GM21423 (cell line): Measurements from ENCODE around the gene RGR.
"Not testable (repeated sequence)": the region's sequence is repeated elsewhere in the genome, so short reads cannot be mapped to it uniquely, and the experiment has no call there.

ENCODE experiments used
- ATAC-seq: cut with Tn5 transposase; IDR thresholded peaks from one replicate; pipeline ENCODE4 v1.9.1; 2021; ENCODE audit warnings: mild to moderate bottlenecking, moderate library complexity; ENCODE audit not compliant: unreplicated experiment

The RGR gene

DNA sequence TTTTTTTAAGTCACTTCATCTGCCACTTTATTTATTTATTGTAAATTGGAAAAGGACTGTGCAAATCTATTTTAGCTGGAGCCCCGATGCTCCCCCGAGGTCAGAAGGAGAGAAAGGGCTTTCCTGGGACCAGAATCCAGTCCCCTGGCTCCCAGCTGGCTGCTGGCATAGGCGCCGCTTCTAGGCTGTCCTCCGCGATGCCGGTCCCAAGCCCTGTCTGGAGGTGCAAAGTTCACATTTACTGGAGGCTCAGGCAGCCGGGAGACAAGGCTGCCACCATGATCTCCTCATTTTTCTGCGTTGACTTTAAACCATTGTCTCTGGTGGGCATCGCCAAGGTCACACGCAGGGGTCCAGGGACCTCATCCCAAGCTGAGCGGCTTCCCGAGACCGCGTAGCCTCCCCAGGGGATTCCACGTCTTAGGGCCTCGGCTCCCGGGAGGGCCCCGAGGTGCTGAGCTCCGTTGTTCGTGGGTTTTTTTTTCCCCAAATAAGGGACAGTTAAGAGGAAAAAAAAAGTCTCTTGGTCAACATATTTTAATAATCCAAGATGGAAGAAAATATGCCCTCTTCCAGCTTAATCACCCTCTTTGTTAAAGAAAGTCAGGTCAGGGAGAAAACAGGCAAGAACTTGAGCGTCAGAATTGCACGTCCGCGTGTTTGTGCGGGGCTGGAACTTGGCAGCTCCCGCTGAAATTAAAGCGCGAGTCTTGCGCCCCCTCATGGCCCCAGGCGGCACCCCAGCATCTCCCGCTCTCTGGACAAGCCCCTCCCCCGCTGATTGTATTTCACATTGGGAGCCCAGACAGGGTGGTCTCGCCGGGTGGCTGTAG, 11.9 kb downstream of the RGR start:
- no peak for ATAC-seq

GRCh38 chr10:84257343-84258020, 12.6 kb downstream of the RGR start:
- ATAC-seq, result no peak

DNA sequence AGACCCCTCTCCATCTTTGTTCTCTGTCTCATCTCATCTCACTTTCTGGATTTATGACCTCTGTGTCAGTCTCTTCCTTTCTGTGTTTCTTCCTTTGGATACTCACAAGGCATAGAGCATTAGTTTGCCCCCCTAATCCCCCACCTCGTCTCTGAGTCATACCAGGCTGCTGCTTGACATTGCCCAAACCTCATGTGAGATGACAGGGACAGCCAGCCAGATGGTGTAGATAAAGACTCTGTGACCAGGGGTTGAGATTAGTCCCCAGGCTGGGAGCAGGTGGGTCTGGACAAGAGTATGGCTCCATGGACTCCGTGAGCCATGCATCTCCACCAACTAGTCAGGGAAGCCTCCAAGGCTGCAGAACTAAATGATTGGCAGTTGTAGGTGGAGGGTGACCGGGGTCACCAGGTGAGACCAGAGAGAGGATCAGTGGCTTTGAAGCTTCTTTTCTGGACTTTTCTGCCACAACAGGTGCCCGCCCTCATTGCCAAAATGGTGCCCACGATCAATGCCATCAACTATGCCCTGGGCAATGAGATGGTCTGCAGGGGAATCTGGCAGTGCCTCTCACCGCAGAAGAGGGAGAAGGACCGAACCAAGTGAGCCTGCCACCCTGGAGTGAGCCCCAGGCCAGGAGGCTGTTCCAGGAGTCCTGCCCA, 13.3 kb downstream of the RGR start:
- ATAC-seq, result no peak

- no peak for ATAC-seq
Measured at GRCh38 chr10:84261236-84261915, 16.5 kb downstream of the RGR start.

- ATAC-seq, result no peak
Measured at GRCh38 chr10:84262190-84262956, 17.5 kb downstream of the RGR start.

DNA sequence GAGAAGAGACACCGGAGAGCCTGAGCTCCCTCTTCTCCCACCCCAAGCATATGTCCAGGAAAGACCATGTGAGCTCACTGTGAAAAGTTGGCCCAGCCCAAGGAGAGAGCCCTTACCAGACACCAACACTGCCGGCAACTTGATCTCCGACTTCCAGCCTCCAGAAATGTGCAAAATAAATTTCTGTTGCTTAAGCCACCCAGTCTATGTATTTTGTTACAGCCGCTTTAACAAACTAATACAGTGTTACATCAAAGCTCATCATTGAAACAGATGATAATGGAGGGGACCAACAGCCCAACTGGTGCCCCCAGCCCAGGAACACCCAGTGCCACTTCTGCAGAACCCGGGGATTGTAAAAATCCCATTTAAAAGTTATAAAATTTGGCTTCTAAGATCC, 18.9 kb downstream of the RGR start:
- ATAC-seq, result no peak

DNA sequence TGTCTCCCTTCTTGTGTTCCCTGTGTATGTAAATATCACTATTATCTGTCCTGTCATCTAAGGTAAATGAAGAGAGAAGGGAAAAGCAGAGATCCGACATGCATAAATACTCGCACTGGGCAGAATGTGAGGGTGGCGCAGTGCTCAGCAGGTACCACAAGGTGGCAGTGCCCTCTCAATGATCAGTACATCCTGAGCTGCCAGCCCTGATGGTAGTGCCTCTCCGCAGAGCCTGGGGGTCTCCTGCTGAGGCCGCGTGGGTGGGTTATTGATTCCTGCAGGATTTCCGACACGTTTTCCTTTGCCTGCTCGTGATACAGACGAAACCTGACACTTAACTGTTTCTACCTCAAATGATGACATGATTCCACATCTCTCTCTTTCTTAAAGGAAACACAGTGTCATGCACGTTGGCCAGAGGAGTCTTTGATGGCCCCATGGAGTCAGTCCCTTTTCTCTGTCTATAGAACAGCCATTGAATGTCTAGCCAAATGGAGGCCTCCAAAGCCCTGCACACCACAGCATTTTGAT, 19.8 kb downstream of the RGR start:
- ATAC-seq, result peak; percentile 92

DNA sequence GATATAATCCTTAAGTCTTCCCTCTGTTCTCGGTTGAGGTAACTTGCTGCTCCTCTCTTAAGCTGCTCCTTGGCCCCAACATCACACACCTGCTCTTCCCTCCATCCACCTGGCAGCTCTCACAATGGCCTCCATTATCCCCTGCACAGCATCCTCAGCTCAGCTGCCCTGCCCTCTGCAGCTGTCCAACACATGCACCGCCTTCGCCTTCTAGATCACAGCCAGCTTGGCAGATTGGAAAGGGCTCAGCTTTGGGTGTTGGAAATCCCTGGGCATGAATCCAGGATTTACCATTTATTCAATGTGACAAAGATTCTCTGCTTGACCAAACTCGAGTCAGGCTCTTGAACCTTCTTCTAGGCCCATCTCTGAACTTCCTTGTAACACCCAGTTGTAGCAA, 20.6 kb downstream of the RGR start:
- ATAC-seq, result no peak

DNA sequence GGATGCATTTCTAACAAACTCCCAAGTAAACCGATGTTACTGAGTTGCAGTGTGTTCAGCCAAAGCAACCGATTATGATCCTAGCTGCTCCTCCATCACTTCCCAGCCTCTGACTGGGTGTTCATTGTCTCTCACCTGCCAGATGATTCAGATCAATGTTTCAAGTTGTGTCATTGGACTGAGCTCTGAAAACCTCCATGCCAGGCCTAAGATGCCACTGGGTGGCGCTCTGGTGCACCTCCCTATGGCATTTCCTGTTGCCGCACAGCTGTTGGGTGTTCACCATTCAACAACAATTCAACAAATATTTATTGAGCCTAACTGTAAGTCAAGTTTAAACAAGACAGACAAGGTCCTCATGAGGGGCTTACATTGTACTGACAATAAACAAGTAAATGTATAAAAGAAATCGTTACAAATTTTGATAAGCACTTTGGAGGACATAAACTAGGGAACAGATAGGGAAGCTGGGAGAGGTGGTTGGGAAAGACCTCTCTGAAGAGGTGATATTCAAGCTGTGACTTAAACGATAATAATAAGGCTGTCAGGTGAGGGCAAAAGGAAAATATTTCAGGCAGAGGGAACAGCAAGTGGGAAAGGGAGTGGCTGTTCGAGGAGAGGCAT, 22.8 kb downstream of the RGR start:
- no peak for ATAC-seq

DNA sequence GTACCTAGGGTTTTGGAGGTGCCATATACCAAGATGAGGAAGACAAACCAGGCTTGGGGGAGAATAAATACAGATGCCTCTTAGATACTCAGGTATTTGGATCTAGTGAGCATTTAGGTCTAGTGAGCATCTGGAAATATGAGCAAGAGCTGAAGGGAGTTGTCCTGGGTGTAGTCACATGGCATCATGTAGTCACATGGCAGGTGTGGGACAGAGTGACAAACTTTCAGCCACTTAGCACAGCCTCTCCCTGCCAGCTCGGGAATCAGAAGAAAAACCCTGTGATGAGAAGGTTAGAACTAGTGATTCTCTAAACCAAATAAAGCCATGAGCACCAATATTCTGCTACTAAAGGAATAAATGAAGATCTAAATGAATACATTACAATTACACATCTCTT, 24.3 kb downstream of the RGR start:
- ATAC-seq, result no peak

- ATAC-seq, result no peak
Measured at GRCh38 chr10:84269773-84270172, 24.9 kb downstream of the RGR start.

GRCh38 chr10:84270708-84271107, 25.9 kb downstream of the RGR start:
- ATAC-seq, result no peak

GRCh38 chr10:84279876-84280475, 35.1 kb downstream of the RGR start:
- ATAC-seq, result not testable (repeated sequence)

DNA sequence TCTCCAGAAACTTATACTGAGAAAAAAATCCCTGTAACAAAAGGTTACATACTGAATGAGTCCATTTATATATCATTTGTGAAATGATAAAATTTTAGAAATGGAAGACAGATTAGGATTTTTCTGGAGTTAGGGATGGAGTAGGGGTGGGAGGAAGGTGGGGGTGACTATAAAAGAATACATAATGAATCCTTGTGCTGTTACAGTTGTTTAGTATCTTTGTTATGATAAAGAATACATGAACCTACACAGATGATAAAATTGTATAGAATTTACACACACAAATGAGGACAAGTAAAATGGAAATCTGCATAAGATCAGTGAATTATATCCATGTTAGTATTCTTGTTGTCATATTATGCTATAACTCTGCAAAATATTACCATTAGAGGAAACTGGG, 41.8 kb downstream of the RGR start:
- ATAC-seq, result no peak

- no peak for ATAC-seq
Measured at GRCh38 chr10:84288151-84288550, 43.3 kb downstream of the RGR start.

- no peak for ATAC-seq
Measured at GRCh38 chr10:84289521-84290200, 44.8 kb downstream of the RGR start.

- ATAC-seq, result no peak
Measured at GRCh38 chr10:84290235-84290634, 45.4 kb downstream of the RGR start.

- no peak for ATAC-seq
Measured at GRCh38 chr10:84291384-84291783, 46.5 kb downstream of the RGR start.

DNA sequence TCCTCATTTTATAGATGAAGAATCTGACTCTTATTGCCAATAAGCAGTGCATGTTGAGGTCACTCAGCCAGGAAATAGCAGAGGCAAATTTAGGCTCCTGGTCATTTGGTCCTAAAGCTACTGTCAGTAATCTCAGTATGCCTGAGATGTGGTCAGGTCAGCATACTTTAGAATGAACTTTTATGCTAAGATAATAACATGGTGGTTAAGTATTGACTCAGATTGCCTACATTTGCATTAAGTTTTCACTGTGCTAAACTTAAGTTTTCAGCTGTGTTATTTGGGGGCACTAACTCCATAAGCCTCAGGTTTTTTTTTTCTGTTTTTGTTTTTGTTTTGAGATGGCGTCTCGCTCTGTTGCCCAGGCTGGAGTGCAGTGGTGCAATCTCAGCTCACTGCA, 47.6 kb downstream of the RGR start:
- no peak for ATAC-seq
